ENCODE data around the gene CBLB.

Gene CBLB

GRCh38 chr3:105746231-105746996, 122.4 kb downstream of the CBLB start:
- TF ChIP-seq FOXP2 (optimal IDR thresholded peaks at IDR 0.05; ENCODE audit: borderline replicate concordance, extremely low read depth, extremely low read length, insufficient read depth), result no peak
- no peak for TF ChIP-seq POLR2AphosphoS5 (IDR thresholded peaks at IDR 0.05; ENCODE audit: low read depth, low read length)
- no peak for TF ChIP-seq TAF1 (IDR thresholded peaks at IDR 0.05; ENCODE audit: borderline replicate concordance, insufficient read depth, low read length)
- no peak for TF ChIP-seq SIN3A (IDR thresholded peaks at IDR 0.05; ENCODE audit: borderline replicate concordance, insufficient read depth, low read length)
- TF ChIP-seq REST (IDR thresholded peaks at IDR 0.05; ENCODE audit: insufficient read depth in 1 of 2, low read depth in 2 of 2, low read length in 2 of 2), result no peak

- TF ChIP-seq POLR2AphosphoS5 (IDR thresholded peaks at IDR 0.05; ENCODE audit: low read depth, low read length) (no peak), TAF1 (IDR thresholded peaks at IDR 0.05; ENCODE audit: borderline replicate concordance, insufficient read depth, low read length) (no peak), SIN3A (IDR thresholded peaks at IDR 0.05; ENCODE audit: borderline replicate concordance, insufficient read depth, low read length) (no peak), FOXP2 (optimal IDR thresholded peaks at IDR 0.05; ENCODE audit: borderline replicate concordance, extremely low read depth, extremely low read length, insufficient read depth) (no peak), REST (IDR thresholded peaks at IDR 0.05; ENCODE audit: insufficient read depth in 1 of 2, low read depth in 2 of 2, low read length in 2 of 2) (no peak)
Measured at GRCh38 chr3:105745046-105745445, 123.8 kb downstream of the CBLB start.

GRCh38 chr3:105744202-105744601, 124.6 kb downstream of the CBLB start:
- TF ChIP-seq SIN3A (IDR thresholded peaks at IDR 0.05; ENCODE audit: borderline replicate concordance, insufficient read depth, low read length), result no peak

- TF ChIP-seq SIN3A (IDR thresholded peaks at IDR 0.05; ENCODE audit: borderline replicate concordance, insufficient read depth, low read length) (no peak), REST (IDR thresholded peaks at IDR 0.05; ENCODE audit: insufficient read depth in 1 of 2, low read depth in 2 of 2, low read length in 2 of 2) (no peak), TAF1 (IDR thresholded peaks at IDR 0.05; ENCODE audit: borderline replicate concordance, insufficient read depth, low read length) (no peak), POLR2AphosphoS5 (IDR thresholded peaks at IDR 0.05; ENCODE audit: low read depth, low read length) (no peak), FOXP2 (optimal IDR thresholded peaks at IDR 0.05; ENCODE audit: borderline replicate concordance, extremely low read depth, extremely low read length, insufficient read depth) (no peak)
Measured at GRCh38 chr3:105733356-105733755, 135.5 kb downstream of the CBLB start.

- no peak for TF ChIP-seq REST (IDR thresholded peaks at IDR 0.05; ENCODE audit: insufficient read depth in 1 of 2, low read depth in 2 of 2, low read length in 2 of 2)
- no peak for TF ChIP-seq FOXP2 (optimal IDR thresholded peaks at IDR 0.05; ENCODE audit: borderline replicate concordance, extremely low read depth, extremely low read length, insufficient read depth)
- no peak for TF ChIP-seq POLR2AphosphoS5 (IDR thresholded peaks at IDR 0.05; ENCODE audit: low read depth, low read length)
- TF ChIP-seq SIN3A (IDR thresholded peaks at IDR 0.05; ENCODE audit: borderline replicate concordance, insufficient read depth, low read length), result no peak
- TF ChIP-seq TAF1 (IDR thresholded peaks at IDR 0.05; ENCODE audit: borderline replicate concordance, insufficient read depth, low read length), result no peak
Measured at GRCh38 chr3:105731686-105732085, 137.1 kb downstream of the CBLB start.
